NCI-H1092 (cell line): ENCODE results near the gene TAS2R31.
"Not testable (repeated sequence)": the region's sequence is repeated elsewhere in the genome, so short reads cannot be mapped to it uniquely, and the experiment has no call there.

Experiments used
- DNase-seq: peaks from one replicate; lab custom pipeline; 2025; lab: John Stamatoyannopoulos, UW

Gene TAS2R31

GRCh38 chr12:11031307-11031706, at the start of gene TAS2R31:
TAS2R31 (minus strand) TSS chr12:11031407; CDS start chr12:11031335, 72 bp downstream.
- no peak for DNase-seq

- no peak for DNase-seq
Measured at GRCh38 chr12:11078246-11078645, 47.0 kb upstream of the TAS2R31 start.

DNA sequence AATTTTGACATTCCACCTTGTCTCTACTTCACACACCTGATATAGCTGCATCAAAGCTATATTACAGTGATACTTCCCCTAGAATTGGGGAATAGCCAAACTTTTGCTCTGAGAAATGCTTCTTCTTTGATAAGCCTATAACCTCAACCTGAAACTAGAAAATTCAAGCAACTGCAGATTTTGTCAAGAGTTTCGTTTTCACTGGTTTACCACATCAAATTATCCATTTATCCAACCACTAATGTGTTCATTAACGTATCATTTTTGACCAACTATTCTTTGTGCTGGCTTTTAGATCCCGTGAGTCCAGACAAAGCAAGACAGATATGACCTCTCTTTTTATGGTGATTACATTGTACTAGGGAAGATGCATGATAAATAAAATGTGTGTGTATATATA, 44.4 kb upstream of the TAS2R31 start:
- DNase-seq, result no peak

DNA sequence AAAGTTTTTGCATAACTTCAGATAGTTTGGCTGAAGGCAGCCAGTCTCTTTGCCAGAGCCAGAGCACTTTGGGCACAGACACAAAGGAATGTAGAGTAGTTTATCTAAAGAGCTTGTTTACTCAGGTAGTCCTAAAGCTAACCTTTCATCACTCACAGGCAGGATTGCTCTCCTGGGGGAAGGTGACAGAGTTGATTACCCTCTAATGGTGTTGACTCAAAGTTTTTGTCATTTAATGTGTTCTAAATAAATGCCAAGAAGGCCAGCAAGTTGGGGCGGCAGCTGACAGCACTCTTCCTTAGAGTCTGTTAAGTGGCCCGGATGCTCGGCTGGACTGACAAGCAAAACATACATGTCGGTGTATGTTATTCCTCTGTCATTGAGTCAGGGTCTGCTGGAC, 40.2 kb upstream of the TAS2R31 start:
- no peak for DNase-seq

- DNase-seq, result no peak
Measured at GRCh38 chr12:11070999-11071398, 39.8 kb upstream of the TAS2R31 start.

DNA sequence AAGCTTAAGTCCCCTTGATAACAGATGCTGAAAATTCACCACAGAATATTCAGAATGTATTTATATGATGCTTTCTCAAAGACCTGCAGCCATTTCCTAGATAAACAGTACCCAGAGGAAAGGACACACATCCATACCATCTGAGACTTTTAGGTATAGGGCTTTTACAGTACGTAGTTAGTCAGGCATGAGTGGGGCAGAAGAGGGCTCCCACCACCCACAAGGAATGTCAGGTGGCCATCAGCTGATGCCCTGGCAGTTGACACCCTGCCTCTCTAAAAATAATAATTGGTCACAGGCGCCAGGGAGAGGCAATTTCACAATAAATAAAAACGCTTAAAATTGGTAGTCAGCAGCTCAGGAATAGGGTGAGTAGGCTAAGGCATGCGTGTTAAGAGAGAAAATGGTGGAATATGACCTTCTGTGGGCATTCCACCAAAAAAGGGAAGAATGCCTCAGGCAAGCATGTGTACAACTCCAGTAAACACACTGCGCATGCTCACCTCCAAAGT, 38.7 kb upstream of the TAS2R31 start:
- DNase-seq, result no peak

DNA sequence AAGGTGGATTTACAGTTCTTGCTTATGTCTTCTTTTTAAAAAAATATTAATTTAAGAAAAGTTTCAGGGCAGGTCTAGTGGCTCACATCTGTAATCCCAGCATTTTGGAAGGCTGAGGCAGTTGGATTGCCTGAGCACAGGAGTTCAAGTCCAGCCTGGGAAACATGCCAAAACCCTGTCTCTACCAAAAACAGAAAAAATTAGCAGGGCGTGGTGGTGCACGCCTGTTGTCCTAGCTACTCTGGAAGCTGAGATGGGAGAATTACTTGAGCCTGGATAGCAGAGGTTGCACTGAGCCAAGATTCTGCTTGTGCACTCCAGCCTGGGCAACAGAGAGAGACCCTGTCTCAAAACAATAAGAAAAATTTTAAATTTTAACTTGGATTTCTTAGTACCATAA, 36.3 kb upstream of the TAS2R31 start:
- no peak for DNase-seq

- not testable (repeated sequence) for DNase-seq
Measured at GRCh38 chr12:11062194-11062593, 31.0 kb upstream of the TAS2R31 start, which contains the start of gene TAS2R46. TAS2R46 (minus strand) TSS chr12:11062294; CDS start chr12:11062294, 0 bp downstream.

- DNase-seq, result no peak
Measured at GRCh38 chr12:11059784-11060183, 28.6 kb upstream of the TAS2R31 start.

- DNase-seq, result no peak
Measured at GRCh38 chr12:11059041-11059440, 27.8 kb upstream of the TAS2R31 start.

DNA sequence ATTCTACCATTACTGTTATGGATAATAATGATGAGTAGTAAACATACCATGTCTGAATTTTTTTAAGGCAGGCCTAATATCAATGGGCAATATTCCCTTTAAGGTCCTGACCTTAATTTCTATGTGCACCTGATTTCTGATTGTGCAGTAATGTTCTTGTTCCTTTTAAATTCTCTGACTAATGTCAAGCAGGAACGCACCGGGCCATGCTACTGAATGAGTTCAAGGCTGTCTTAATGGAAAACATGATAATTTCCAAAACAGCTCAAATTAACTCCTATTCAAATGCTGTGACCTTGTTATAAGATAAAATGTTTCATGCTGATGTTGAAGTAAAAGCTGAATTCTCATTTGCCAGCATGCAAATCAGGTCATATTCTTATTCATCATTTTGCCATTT, 24.1 kb upstream of the TAS2R31 start:
- no peak for DNase-seq

DNA sequence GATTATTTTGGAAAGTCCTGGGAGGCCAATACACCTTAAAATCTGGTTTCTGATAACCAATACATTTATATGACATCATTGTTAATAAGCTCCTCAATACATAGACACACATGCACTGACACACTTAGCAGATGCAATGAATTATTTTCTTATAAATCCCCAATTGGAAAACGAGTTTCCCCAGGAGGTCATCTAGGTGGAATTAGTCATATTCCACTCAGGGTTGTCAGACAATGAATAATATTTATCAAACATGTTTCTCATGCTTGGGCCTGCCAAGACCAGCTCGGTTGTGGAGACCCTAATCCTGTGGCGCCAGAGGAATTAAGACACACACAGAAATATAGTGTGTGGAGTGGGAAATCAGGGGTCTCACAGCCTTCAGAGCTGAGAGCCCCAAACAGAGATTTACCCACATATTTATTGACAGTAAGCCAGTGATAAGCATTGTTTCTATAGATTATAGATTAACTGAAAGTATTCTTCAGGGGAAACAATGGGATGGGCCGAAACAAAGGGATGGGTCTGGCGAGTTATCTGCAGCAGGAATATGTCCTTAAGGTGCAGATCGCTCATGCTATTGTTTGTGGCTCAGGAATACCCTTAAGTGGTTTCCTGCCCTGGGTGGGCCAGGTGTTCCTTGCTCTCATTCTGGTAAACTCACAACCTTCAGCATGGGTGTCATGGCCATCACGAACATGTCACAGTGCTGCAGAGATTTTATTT, 18.8 kb upstream of the TAS2R31 start:
- DNase-seq, result not testable (repeated sequence)

DNA sequence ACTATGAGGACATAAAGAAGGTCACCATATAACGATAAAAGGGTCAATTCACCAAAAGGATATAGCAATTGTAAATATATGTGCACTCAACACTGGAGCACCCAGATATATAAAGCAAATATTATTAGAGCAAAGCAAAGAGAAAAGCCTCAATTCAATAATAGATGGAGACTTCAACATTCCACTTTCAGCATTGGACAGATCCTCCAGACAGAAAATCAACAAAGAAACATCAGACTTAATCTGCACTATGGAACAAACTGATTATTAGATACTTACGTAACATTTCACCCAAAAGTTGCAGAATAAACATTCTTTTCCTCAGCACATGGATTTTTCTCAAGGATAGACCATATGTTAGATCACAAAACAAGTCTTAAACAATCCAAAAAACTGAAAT, 10.2 kb upstream of the TAS2R31 start:
- not testable (repeated sequence) for DNase-seq

GRCh38 chr12:11040162-11040561, 9.0 kb upstream of the TAS2R31 start:
- no peak for DNase-seq

DNA sequence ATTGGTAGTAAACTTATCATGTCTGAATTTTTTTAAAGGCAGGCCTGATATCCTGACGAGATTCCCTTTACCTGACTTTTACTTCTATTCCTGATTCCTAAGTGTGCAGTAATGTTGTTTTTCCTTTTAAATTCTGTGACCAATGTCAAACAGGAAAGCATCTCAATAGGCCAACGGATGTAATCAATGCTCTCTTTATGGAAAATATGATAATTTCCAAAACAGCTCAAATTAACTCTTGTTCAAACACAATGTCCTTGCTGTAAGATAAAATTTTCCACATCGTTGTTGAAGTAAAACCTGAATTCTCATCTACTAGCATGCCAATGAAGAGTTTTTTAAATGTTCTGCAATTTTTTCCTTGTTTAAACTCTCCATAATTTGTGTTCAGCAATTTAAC, 8.0 kb upstream of the TAS2R31 start:
- no peak for DNase-seq

DNA sequence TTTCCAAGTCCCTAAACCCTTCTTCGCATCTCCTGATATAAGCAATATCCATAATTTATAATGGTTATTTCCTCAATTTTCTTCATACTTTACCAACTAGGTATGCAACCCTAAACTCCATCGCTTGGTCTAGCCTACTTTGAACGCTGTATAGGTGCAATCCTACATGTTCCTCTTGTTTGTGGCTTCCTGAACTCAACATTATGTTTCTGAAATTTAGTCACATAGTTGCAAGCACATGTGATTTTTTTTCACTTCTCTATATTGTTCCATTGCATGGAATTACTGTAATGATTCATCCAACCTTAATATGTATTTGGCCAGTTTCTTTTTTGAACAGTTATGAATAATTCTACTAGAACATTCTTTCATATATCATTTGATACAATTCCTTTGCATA, 2.8 kb upstream of the TAS2R31 start:
- DNase-seq, result not testable (repeated sequence)

GRCh38 chr12:11026118-11026517, 5.1 kb downstream of the TAS2R31 start:
- DNase-seq, result no peak

- DNase-seq, result no peak
Measured at GRCh38 chr12:11023387-11023786, 7.8 kb downstream of the TAS2R31 start.

DNA sequence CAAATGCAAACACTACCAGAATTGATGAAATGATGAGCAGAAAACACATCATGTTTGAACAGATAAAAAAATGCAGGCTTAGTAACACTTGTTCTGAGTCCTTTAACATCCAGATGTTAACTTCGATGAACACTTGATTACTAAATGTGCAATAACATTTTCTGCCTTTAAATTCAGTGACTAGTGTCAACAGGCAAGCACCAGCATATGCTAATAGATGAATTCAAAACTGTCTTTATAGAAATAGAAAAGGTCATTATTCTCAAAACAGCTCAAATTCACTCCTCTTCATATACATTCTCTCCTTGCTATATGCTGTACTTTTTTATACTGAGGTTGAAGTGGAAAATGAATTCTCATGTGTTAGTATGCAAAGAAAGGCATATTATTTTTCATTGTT, 8.7 kb downstream of the TAS2R31 start, which contains the start of gene TAS2R19:
TSS of gene TAS2R19 (minus strand) at position 101 of the 400 bp plus-strand sequence. CDS start at position 52, 49 bp downstream.
- DNase-seq, result no peak

GRCh38 chr12:11016937-11017336, 14.3 kb downstream of the TAS2R31 start:
- no peak for DNase-seq

DNA sequence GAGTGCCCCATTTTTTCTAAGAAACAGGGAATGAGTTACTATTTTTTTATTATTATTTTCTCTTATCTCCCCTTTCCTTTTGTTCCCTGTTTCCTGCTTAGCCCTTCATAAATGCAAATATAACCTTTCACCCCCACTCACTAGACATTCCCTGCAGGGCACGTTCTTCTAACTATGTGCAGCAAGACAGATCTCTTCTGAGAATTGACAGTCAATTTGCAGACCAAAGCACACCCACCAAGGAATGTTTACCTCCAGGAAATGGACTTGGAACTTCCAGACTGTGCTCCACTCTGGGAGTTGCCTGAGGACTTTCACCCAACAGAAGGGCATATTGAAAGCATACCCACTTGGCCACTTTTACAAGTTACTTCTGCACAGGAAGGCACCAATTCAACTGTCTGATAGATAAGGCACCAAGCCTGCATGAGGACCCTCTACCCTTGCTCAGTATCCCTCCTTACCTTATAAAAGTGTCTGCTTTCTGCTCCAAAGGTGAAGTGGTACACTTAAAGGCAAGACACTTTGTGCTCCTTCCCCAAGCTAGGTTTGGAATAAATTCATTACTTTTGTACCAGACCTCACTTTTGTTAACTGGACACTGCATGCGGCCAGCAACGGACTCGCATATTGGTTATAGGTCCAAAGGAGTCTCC, 15.3 kb downstream of the TAS2R31 start:
- no peak for DNase-seq

DNA sequence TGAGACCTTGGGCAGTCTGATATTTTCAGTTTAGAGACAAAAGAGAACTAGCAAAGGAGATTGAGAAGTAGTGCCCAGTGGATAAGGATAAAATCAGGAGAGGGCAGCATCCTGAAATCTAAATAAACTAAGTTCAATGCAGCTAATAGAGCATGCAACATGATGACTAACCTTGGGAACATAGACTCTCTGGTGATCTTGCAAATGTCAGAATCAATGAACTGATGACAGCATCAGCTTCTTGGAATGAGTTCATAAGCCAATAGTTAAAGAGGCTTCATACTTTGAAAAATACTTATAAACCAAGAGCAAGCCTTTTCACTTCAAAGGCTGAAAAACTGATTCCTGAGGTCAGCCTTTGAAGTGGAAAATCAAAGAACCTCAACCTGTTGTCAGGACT, 17.0 kb downstream of the TAS2R31 start:
- no peak for DNase-seq

GRCh38 chr12:11007608-11008007, 23.6 kb downstream of the TAS2R31 start:
- no peak for DNase-seq
